WTC11 (cell line): ENCODE results near the gene OBSL1.

Experiments used
- ELF4 ChIP-seq: sonication (generic); formaldehyde crosslinking; IDR thresholded peaks from 2 replicates; pipeline ENCODE4 v1.8.1; 2022; ENCODE audit warnings: low read depth, mild to moderate bottlenecking, moderate library complexity, missing genetic modification reagents
- JUN ChIP-seq: sonication (generic); formaldehyde crosslinking; IDR thresholded peaks from 2 replicates; pipeline ENCODE4 v1.8.0; 2023; ENCODE audit warnings: mild to moderate bottlenecking, missing genetic modification reagents
- SMAD3 ChIP-seq: sonication (generic); formaldehyde crosslinking; IDR thresholded peaks from 2 replicates; pipeline ENCODE4 v1.8.0; 2022; ENCODE audit warnings: missing genetic modification reagents, mild to moderate bottlenecking, borderline replicate concordance
- TF ChIP-seq, protein P1 (sequence below): fragments of 200-600 bp; IDR thresholded peaks from 2 replicates; pipeline ENCODE4 v1.8.0; 2022; ENCODE audit warnings: antibody characterized with exemption

DNA sequence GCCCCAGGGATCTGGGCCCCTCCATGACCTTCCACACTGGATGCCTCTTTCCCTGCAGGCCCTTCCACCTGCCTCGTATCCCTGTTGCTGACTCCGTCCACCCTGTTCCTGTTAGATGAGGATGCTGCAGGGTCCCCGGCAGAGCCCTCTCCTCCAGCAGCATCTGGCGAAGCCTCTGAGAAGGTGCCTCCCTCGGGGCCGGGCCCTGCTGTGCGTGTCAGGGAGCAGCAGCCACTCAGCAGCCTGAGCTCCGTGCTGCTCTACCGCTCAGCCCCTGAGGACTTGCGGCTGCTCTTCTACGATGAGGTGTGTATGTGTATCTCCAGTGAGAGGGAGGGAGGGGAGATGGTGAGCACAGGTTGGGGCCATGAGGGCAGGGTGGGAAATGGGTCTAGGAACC, 43.7 kb upstream of the OBSL1 start:
- TF ChIP-seq JUN (CRISPR knock-in tag) (no peak), ELF4 (CRISPR knock-in tag) (no peak), SMAD3 (no peak)
- TF ChIP-seq, protein P1, sequence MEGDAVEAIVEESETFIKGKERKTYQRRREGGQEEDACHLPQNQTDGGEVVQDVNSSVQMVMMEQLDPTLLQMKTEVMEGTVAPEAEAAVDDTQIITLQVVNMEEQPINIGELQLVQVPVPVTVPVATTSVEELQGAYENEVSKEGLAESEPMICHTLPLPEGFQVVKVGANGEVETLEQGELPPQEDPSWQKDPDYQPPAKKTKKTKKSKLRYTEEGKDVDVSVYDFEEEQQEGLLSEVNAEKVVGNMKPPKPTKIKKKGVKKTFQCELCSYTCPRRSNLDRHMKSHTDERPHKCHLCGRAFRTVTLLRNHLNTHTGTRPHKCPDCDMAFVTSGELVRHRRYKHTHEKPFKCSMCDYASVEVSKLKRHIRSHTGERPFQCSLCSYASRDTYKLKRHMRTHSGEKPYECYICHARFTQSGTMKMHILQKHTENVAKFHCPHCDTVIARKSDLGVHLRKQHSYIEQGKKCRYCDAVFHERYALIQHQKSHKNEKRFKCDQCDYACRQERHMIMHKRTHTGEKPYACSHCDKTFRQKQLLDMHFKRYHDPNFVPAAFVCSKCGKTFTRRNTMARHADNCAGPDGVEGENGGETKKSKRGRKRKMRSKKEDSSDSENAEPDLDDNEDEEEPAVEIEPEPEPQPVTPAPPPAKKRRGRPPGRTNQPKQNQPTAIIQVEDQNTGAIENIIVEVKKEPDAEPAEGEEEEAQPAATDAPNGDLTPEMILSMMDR = no peak
